Cerebellar cortex (tissue), 1 donor: ENCODE data around the gene SMYD3.

Experiments used
- DNase-seq: peaks from one replicate; pipeline ENCODE4 v3.0.0-alpha.2; 2015; ENCODE audit warnings: low spot score

SMYD3 gene

DNA sequence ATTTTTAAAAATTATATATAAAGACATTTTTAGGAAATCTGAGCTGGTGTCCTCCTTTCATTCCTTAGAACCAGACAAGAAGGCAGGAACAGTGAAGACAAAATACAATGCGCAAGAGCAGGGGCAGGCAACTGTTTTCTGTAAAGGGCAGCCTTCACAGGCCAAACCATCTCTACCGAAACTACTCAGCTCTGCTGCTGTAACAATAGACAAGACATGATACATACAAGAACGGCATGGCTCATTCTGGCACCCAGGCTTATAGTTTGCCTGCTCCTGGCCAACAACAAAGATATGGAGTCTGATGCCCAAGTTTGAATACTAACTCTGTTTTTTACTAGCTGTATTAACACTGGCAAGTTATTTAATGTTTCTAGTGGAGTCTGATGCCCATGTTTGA is 232.0 kb downstream of the SMYD3 start:
- DNase-seq: no peak

- no peak for DNase-seq
These were observed 232.9 kb downstream of the SMYD3 start for GRCh38 chr1:246274186-246274585.

GRCh38 chr1:246271516-246271915 is 235.6 kb downstream of the SMYD3 start:
- no peak for DNase-seq

- no peak for DNase-seq
These were observed 236.8 kb downstream of the SMYD3 start for GRCh38 chr1:246270236-246270635.

- no peak for DNase-seq
These were observed 237.6 kb downstream of the SMYD3 start for GRCh38 chr1:246269466-246269865.

DNA sequence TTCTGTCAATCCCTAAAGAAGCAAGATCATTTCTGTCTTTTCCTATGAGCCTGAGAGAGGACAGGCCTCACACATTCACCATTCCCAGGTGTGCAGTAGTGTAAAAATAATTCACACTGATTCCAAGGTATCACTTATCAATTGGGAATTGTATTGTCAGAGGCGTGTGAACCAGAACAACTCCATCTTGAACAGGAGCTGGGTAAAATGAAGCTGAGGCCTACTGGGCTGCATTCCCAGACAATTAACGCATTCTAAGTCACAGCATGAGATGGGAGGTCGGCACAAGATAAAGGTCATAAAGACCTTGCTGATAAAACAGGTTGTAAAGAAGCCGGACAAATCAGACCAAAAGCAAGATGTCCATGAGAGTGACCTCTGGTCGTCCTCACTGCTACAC is 239.2 kb downstream of the SMYD3 start:
- DNase-seq: no peak

- DNase-seq: no peak
These were observed 239.7 kb downstream of the SMYD3 start for GRCh38 chr1:246267426-246267825.

DNA sequence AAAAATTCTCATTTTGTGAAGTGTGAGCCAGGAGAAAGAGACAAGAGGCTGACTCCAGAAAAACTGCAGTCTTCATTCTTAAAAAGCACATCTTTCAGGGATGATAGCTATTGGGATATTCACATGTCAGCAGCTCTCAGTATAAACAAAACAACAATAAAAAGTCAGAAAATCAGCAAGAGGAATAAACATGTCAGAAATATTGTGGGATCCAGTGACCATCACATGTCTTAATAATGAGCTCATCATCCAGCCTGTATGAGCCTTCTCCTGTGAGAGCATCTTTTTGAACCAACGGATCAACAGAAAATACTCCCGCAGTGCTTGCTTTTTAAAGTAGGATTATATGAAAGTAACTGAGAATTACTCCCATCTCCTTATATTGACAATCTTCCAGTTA is 241.6 kb downstream of the SMYD3 start:
- DNase-seq: no peak

- no peak for DNase-seq
These were observed 244.8 kb downstream of the SMYD3 start for GRCh38 chr1:246262281-246262680.

DNA sequence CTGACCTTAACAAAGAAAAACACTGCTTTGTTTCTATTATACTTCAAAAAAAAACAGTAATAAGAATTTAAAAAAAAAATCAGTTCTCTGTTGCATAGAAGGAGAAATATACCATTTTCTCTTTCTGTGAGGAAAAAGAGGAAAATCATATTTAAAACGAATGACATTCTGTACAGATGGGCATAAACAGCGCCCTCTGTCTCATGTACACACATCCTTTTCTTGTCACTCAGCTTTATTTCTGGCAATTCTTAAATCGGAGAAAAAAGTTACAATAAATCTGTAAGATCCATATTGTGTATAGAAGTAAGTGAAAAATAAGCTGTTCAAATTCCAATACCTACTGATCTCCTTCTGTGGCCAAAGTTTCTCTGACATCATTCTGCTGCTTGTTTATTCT is 245.4 kb downstream of the SMYD3 start:
- DNase-seq: no peak

GRCh38 chr1:246258250-246258649 is 248.8 kb downstream of the SMYD3 start:
- DNase-seq: no peak

DNA sequence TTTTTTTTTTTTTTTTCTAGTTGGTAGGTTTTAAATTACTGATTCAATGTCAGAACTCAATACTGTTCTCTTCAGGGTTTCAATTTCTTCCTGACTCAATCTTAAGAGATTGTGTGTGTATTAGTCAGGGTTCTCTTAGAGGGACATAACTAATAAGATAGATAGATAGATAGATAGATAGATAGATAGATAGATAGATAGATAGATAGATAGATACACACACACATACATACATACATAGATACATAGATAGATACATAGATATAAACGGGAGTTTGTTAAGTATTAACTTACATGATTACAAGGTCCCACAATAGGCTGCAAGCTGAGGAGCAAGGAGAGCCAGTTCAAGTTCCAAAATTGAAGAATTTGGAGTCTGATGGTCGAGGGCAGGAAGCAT is 251.3 kb downstream of the SMYD3 start:
- DNase-seq: no peak

DNA sequence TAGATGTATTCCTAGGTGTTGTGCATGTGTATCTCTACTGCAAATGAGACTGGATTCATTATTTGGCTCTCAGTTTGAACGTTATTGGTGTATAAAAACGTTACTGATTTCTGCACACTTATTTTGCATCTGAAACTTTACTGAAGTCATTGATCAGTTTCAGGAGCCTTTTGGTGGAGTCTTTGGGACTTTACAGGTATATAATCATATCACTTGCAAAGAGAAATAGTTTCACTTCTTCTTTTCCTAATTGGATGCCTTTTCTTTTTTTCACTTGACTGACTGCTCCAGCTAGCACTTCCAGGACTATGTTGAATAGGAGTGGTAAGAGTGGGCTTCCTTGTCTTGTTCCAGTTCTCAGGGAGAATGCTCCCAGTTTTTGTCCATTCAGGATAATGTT is 252.2 kb downstream of the SMYD3 start:
- DNase-seq: no peak

GRCh38 chr1:246246430-246246829 is 260.6 kb downstream of the SMYD3 start:
- DNase-seq: no peak

- DNase-seq: no peak
These were observed 261.5 kb downstream of the SMYD3 start for GRCh38 chr1:246245541-246245940.

- no peak for DNase-seq
These were observed 275.0 kb downstream of the SMYD3 start for GRCh38 chr1:246232126-246232525.

DNA sequence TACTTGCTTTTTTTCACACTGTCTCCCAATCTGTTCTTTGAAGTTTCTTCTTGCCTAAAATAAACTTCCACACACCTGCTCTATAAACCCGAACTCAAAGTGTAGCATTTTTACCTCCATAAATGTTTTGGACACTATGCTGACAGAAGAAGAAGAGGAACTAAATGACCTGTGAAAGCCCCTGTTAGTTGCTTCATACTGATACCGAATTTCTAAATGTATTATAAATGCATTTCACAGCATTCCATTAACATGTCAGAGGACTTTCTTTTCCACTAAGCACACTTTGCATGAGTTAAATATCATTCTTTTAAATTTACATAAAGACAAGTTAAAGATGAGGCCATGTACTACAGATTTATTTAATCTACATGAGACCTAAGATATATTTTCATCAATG is 281.0 kb downstream of the SMYD3 start:
- DNase-seq: no peak

- peak; percentile 66 for DNase-seq
These were observed 285.4 kb downstream of the SMYD3 start for GRCh38 chr1:246221485-246222255.

- DNase-seq: no peak
These were observed 286.5 kb downstream of the SMYD3 start for GRCh38 chr1:246220495-246221065.

DNA sequence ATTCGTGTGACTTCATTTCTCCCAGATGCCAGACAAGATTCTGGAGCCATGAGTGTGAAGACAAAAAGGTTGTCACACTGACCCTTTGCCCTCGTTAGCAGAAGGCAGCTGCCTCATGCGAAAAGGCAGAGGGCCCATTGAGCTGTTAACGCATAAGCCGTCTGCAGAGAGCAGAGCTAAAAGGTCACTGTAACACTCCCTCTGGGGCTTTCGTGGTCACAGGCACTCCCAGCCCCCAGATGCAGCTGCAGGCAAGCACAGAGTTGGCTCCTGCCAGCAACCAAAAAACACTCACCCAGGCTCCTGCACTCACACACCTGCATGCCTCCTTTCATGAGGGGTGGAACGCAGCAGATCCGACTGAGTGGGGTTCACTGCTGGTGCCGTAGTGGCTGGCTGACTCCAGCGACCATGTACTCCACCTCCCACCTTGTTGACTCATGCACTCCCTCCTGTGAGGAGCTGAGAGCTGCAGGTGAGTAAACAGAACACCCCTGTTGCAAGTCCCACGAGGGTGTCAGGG is 287.5 kb downstream of the SMYD3 start:
- DNase-seq: no peak

- DNase-seq: no peak
These were observed 288.4 kb downstream of the SMYD3 start for GRCh38 chr1:246218686-246219085.

DNA sequence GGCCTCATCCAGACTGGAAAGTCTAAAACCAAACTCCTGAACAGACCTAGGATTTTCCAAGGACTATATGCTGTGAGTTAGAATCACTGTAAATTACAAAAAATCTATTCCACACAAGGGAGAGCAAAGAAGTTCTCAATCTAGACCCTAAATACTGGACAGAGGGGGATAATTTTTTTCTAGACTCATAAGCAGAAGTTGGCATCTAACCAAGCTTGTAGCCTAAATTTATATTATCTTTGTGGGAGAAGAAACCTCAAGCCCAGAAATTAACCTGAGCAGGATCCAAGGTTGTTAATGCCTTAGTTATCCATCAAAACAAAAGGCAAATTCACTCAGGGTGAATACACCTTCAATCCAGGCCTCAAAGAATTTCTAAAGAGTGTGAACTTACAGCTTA is 290.2 kb downstream of the SMYD3 start:
- no peak for DNase-seq

- no peak for DNase-seq
These were observed 291.6 kb downstream of the SMYD3 start for GRCh38 chr1:246215510-246215903.
